GM19328 (cell line): ENCODE results near the gene TMEM121.

ENCODE experiments used
- ATAC-seq: cut with Tn5 transposase; IDR thresholded peaks from one replicate; pipeline ENCODE4 v1.9.1; 2021; ENCODE audit warnings: mild to moderate bottlenecking, moderate library complexity; ENCODE audit not compliant: unreplicated experiment

The TMEM121 gene

DNA sequence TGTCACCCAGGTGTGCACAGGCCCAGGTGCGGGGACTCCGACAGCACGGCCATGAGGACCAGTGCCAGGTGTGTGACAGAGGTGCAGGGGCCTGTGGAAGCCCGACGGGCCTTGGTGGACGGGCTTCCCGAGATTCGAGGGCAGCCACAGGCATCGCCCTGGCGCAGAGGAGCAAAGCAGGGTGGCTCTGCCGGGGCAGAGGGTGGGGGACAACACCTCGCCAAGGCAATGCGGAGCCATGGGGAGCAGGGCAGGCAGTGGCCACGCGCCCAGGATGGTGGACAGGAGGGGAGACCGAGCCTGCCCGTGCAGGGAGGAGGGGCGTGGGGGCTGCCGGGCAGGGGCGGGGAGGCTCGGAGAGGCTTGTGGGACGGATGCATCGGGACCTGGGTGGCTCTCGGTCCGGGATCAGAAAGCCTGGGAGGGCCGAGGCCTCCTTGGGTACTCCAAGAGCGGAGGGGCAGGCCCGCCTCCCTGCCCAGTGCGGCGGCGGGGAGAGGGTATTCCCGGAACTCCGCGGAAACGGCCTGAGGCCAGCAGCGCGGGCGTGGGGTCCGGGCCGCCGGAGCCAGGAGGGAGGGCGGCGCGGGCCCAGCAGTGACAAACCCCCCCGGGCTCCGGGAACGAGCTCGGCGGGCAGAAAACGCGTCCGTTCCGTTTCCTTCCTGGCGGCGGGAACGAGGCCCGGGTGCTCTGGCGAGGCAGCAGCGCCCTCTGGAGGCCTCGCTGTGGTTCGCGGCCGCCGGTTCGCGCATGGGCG, 1.6 kb downstream of the TMEM121 start:
- ATAC-seq: no peak

DNA sequence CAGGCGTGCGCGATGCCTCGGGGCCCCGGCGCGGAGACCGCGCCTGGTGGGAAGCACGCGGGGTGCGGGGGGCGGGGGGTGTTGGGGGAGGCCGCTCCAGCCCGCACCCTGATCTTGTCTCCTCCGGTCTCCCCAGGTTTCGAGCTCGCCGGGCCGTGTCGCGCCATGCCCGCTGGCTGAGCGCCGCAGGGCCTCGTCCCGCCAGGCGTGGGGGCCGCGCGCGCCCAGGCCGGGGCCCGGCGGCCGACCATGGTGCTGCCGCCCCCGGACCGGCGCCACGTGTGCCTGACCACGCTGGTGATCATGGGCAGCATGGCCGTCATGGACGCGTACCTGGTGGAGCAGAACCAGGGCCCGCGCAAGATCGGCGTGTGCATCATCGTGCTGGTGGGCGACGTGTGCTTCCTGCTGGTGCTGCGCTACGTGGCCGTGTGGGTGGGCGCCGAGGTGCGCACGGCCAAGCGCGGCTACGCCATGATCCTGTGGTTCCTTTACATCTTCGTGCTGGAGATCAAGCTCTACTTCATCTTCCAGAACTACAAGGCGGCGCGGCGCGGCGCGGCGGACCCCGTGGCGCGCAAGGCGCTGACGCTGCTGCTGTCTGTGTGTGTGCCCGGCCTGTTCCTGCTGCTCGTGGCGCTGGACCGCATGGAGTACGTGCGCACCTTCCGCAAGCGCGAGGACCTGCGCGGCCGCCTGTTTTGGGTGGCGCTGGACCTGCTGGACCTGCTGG, 2.4 kb downstream of the TMEM121 start:
- no peak for ATAC-seq

DNA sequence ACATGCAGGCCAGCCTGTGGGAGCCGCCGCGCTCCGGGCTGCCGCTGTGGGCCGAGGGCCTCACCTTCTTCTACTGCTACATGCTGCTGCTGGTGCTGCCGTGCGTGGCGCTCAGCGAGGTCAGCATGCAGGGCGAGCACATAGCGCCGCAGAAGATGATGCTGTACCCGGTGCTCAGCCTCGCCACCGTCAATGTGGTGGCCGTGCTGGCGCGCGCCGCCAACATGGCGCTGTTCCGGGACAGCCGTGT, 2.9 kb downstream of the TMEM121 start:
- ATAC-seq: no peak

DNA sequence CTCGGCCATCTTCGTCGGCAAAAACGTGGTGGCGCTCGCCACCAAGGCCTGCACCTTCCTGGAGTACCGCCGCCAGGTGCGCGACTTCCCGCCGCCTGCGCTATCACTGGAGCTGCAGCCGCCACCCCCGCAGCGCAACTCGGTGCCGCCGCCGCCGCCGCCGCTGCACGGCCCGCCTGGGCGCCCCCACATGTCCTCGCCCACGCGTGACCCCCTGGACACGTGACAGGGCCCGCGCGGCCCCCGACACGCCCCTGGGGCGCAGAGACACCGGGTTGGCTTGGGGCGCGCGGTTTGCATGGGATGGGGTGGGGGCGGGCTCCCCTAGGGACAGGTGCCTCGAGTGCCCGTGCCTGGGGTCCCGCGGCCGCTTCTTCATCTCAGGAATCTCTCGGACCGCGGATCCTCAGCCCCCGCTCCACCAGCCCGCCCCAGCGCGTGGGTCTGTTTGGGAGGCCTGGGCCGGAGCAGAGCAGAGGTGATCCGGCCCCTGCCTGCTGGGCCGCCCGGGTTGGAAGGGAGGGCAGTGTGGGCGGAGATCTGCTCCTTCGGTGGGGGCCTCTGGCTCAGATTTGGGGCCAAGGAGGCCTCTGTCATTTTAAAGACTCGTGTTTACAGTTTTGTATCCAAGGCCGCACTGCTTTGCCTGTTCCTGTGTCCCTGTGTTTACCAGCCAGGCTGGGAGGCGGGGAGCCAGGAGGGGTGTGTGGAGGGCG, 3.3 kb downstream of the TMEM121 start:
- ATAC-seq: no peak

DNA sequence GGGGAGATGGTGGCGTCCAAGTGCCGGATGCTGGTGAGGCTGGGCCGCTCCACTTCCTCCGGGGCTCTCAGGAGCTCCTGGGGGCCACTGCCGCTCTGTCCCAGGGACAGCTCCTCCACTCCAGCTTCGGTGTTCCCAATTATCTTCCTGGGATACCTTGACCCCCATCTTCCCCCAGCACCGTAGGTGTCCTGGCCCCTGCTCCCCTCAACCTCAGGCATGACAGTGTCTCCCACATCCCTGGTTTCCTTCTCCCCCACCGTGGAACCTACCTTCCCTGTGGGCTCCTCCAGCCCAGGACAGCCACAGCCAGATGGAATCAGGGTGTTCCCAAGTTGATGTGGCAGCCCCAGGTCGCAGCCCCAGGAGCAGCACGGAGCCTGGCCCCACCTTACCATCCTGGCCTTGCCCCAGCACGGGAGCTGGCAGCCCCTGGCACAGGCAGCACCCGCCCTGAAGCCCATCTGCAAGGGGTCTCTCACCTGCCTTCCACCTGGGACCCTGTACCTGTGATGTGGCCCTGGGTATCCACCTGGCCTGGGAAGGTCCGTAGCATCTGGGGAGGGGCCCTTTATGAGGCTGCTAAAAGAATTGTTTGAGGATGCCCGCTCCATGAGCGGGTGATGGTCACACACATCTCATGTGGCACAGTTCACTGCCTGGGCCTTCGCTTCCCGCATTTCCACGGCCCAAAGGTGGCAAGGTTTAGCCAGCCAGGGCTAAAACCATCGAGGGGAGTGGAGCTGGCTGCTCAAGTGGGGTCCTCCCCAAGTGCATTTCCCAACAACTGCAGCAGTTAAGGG, 4.1 kb downstream of the TMEM121 start:
- ATAC-seq: no peak

DNA sequence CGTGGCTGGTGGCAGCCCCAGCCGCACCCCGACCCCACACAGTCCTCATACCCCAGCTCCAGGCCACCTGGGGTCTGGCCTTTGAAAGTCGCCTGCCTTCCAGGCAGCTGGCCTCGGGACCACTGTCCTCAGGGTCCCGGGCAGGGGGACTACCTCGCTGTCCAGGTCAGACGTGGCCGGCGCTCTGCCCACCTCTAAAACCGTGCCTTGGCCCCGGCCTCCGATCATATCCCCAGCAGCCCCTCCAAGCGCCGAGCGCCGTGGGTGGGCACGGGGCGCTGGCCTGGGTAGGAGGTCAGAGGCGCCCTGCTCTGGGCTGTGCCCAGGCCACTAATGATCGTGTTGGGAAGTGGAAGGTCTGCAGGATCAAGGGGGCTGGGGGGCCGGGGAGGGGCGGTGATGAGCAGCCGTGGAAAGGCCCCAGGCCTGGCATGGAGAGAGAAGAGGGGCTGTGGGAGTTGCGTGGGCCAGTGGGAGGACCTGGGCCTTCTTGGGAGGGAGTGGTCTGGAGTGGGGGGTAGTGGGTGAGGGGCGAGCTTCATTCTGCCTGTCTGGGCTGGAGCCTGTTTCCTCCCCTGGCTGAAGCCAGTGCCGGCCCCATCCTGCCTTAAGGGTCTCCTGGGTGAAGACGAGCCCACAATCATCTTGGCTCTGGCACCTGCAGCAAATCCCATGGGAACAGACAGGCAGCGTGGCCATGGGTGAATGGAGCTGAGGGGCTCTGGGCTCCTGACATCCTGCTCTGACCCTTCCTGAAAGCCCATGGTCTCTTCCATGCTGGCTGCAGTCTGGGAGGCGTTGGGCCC, 4.9 kb downstream of the TMEM121 start:
- ATAC-seq: no peak

- no peak for ATAC-seq
Observed at GRCh38 chr14:105531894-105532623, 5.7 kb downstream of the TMEM121 start.

DNA sequence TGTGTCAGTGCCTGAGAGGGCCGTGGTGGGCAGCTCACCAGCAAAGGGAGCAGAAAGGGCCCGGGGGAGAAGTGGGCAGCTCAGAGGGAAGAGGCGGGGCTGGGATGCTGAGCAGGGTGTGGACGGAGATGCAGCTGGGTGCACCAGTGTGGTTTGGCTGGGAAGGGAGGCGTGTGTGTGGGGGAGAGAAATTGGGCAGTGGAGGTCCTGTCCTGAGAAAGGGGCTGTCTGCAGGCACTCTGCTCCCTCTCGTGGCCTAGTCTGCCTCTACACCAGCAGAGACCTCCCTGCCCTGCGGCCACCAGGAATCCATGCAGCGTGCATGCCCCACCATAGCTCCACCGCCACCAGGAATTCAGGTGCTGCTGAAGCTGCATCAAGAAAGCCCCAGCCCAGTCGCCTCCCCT, 6.4 kb downstream of the TMEM121 start:
- no peak for ATAC-seq

DNA sequence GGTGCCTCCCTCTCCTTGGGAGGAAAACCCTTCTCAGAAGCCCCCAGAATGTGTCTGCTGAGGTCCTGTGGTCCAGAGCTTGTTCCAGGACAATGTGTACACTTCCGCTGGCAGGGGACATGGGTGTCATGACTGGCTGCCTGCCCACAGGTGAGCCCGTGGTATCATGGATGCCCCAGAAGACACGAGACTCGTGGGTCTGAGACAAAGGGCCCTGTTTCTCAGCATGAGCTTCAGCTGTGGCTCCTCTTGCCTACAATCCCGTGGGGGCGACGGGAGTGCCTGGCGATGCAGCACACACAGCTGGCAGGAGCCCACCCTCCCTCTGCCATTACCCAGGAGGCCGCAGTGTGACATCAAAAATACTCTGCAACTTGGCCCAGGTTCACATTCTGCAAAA, 7.0 kb downstream of the TMEM121 start:
- no peak for ATAC-seq

DNA sequence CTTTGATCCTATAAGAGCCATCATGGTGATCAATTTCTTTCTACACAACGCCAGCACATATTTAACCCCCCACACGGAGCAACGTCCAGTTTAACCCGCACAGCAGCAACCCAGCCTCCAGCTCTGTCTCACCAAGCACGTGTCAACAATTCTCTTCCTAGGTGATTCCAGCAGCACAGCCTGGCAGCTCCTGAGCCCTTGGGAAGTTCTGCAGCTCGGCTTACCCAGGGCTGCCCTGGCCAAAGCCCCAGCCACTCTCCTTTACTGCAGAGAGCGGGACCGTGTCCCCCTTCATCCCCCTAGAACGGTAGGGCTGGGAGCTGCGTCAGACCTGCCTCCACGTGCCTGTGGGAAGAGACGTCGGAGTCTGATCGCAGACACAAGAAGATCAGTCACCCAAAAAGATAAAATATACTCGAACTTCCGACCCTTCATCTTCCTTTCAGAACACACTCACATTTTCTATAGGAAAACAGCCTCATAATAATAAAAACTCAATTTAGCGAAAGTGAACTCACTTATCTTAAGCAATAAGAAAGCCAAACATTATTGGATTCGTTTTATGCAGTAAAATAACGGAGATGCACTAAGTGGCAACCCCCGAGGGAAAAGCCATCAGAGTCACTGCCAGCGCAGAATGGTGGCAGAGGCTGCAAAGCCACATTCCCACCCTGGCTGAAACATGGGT, 7.6 kb downstream of the TMEM121 start:
- no peak for ATAC-seq

DNA sequence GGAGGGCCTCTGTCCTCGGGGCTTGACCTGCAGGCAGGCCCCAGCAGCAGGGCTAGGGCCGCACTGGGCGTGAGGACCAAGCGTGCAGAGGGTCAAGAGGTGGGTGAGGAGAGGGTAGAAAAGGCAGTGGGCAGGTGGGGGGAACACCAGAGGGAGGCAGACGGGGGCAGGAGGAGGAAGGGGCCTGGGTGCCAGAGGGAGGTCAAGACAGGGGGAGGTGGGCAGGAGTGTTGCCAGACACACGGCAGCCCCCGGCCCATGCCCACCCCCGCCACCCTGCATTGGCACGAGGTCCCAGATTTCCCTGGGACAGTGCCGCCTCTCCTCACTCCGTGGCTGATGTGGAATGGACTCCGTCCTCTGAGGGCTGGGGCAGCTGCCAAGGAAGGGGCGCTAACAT, 8.2 kb downstream of the TMEM121 start:
- ATAC-seq: no peak

GRCh38 chr14:105536051-105536450, 9.7 kb downstream of the TMEM121 start:
- ATAC-seq: no peak

GRCh38 chr14:105536691-105537579, 10.6 kb downstream of the TMEM121 start:
- ATAC-seq: no peak

DNA sequence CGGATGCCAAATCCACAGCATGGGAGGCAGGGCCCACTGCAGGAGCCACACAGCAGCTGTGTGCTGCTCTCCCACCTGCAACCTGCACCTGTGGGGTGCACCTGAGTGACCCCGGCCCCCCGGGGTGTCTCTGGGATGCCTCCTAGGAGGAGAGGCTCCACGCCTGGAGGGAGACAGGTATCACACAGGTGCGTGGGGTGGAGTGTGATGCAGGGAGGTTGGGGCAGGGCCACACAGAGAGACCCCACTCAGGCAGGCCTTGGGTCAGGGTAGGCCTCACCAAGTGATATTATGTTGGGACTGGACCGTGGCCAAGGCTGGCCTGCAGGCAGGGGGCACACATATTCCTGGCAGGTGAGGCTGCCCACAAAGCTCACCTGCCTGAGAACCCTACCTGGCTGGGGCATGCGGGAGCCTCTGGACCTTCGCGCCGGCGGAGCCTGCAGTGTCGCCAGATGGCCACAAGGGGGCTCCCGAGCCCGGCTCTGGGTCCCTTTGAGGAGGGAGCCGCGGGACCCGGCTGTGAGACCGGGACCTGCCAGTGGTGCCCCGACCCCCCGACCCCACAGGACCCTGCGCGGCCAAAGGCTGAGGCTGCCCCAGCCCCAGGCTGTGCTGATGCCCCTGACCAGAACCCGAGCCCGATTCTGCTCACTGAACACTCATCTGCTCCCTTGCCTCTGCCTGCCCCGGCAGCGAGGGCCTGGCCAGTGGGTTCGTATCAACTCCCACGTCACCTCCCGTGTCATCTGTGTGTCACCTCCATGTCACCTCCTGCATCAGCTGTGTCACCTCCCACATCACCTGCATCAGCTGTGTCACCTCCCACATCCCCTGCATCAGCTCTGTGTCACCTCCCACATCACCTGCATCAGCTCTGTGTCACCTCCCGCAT, 11.4 kb downstream of the TMEM121 start:
- no peak for ATAC-seq

DNA sequence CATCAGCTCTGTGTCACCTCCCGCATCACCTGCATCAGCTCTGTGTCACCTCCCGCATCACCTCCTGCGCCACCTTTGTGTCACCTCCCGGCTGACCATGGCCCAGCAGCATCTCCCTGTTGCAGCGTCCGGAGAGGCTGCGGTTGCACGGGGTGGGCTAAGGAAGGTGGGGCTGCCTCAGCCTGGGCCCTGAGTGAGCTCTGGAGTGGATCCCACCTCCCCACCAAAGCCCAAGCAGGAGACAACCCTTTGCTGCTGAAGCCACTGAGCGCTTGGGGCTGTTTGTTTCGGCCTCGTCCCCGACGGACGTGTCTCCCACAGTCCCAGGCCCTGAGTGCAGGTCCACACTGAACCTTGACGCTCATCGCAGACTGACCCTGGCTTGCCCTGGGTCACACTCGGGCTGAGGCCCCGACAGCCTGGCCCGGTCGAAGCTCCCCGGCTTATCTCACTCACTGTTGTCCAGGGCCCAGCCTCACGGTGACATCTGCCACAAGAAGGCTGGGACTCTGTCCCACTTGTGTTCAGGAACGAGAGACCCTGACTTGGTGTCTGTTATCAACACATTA, 12.2 kb downstream of the TMEM121 start:
- ATAC-seq: no peak

DNA sequence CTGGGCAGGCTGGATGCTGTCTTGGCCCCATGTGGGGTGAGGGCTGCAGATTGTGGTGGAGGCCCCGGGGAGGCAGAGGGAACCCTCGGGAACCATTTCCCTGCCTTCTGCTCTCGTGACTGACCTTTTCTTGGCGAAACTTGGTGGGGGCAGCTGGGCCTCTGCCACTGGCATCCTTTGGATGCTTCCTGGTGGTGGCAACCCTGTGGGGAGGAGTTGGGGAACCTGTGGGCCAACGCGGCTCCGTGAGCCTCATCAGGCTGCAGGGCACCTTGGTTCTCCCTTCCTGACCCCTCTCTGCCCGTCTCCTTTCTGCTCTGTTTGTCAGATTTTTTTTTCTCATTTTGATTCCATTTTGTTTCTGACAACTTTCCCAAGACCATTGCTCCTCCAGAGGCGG, 14.4 kb downstream of the TMEM121 start:
- no peak for ATAC-seq
